GM12865 (cell line): ENCODE results near the gene FKBP9.

Source experiments
- DNase-seq: peaks from one replicate; pipeline ENCODE4 v3.0.0; 2010; ENCODE audit warnings: low read depth
- H3K4me3 ChIP-seq: 2 replicates; pipeline ENCODE4 v1.5.1; 2011; ENCODE audit warnings: mild to moderate bottlenecking, low read depth, low read length, control low read depth
- TF ChIP-seq, protein P1 (sequence below): IDR thresholded peaks from 2 replicates; pipeline ENCODE4 v1.5.1; 2011; ENCODE audit warnings: low read length, control low read depth, low read depth, inconsistent platforms; ENCODE audit not compliant: insufficient read depth; ENCODE audit errors: missing control alignments

Gene FKBP9

DNA sequence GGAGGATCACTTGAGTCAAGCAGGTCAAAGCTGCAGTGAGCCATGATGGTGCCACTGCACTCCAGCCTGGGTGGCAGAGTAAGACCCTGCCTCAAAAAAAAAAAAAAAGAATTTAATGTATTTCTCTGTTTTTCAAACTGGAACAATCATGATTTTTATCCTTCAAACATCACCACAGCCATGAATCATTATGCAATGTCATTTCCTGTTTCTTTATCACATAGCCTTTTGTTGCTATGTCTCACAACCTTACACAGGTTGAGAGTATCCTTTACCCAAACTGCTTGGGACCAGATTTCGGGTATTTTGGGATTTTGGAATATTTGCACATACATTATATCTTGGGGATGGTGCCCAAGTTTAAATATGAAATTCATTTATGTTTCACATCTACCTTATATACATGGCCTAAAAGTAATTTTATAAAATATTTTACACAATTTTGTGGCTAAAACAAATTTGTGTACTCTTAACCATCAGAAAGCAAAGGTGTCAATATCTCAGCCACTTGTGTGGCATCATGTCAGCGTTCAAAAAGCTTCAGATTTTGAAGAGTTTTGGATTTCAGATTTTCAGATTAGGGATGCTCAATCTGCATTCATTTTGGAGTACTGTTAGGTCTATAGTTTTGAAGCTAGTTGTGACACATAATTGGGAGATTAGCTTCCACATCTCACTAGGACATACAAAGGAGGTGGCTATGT is 97.2 kb downstream of the FKBP9 start:
- H3K4me3 ChIP-seq: no peak overlapping the region
- TF ChIP-seq, protein P1, sequence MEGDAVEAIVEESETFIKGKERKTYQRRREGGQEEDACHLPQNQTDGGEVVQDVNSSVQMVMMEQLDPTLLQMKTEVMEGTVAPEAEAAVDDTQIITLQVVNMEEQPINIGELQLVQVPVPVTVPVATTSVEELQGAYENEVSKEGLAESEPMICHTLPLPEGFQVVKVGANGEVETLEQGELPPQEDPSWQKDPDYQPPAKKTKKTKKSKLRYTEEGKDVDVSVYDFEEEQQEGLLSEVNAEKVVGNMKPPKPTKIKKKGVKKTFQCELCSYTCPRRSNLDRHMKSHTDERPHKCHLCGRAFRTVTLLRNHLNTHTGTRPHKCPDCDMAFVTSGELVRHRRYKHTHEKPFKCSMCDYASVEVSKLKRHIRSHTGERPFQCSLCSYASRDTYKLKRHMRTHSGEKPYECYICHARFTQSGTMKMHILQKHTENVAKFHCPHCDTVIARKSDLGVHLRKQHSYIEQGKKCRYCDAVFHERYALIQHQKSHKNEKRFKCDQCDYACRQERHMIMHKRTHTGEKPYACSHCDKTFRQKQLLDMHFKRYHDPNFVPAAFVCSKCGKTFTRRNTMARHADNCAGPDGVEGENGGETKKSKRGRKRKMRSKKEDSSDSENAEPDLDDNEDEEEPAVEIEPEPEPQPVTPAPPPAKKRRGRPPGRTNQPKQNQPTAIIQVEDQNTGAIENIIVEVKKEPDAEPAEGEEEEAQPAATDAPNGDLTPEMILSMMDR: no peak
- no peak for DNase-seq

- H3K4me3 ChIP-seq: no peak overlapping the region
- TF ChIP-seq, protein P1: no peak
- no peak for DNase-seq
These were observed 97.9 kb downstream of the FKBP9 start for GRCh38 chr7:33055158-33055557.
